HEK293T (cell line): ENCODE results near the gene GPATCH4.

Experiments used
- ARNT ChIP-seq: fragments of 450-650 bp; IDR thresholded peaks from 2 replicates; pipeline ENCODE4 v1.6.1; 2017; ENCODE audit warnings: mild to moderate bottlenecking
- BHLHE40 ChIP-seq: fragments of 450-650 bp; IDR thresholded peaks from 2 replicates; pipeline ENCODE4 v1.6.1; 2016; ENCODE audit warnings: mild to moderate bottlenecking, moderate library complexity, borderline replicate concordance
- CTBP1 ChIP-seq: fragments of 450-650 bp; IDR thresholded peaks from 2 replicates; pipeline ENCODE4 v1.6.1; 2016; ENCODE audit warnings: borderline replicate concordance
- ELF4 ChIP-seq: fragments of 450-650 bp; IDR thresholded peaks from 2 replicates; pipeline ENCODE4 v1.6.1; 2017; ENCODE audit warnings: antibody characterized with exemption
- FOXK2 ChIP-seq: fragments of 450-650 bp; IDR thresholded peaks from 2 replicates; pipeline ENCODE4 v1.6.1; 2016; ENCODE audit warnings: mild to moderate bottlenecking
- FOXM1 ChIP-seq: fragments of 450-650 bp; IDR thresholded peaks from 2 replicates; pipeline ENCODE4 v1.6.1; 2017; ENCODE audit warnings: mild to moderate bottlenecking, borderline replicate concordance
- L3MBTL2 ChIP-seq: fragments of 450-650 bp; conservative IDR thresholded peaks from 2 replicates; pipeline ENCODE4 v1.6.1; 2016; ENCODE audit warnings: mild to moderate bottlenecking
- SP1 ChIP-seq: fragments of 450-650 bp; IDR thresholded peaks from 2 replicates; pipeline ENCODE4 v1.6.1; 2017
- ZNF384 ChIP-seq: fragments of 450-650 bp; IDR thresholded peaks from 2 replicates; pipeline ENCODE4 v1.6.1; 2016

GRCh38 chr1:156581661-156582387 lies 19.5 kb downstream of the GPATCH4 start:
- TF ChIP-seq ARNT (no peak), BHLHE40 (no peak), CTBP1 (no peak), ZNF384 (no peak), FOXM1 (no peak), FOXK2 (no peak), ELF4 (no peak), SP1 (no peak), L3MBTL2 (no peak)
